ENCODE data around the gene CLASRP. TPM values are rescaled to one million over a fixed set of nuclear protein-coding genes. Genes with fewer than 3 reads are reported as not detected.

CLASRP gene
- total and polyA plus RNA-seq, 5 donors from 2014 or later: 3.9 to 189 (median 4.8) TPM

DNA sequence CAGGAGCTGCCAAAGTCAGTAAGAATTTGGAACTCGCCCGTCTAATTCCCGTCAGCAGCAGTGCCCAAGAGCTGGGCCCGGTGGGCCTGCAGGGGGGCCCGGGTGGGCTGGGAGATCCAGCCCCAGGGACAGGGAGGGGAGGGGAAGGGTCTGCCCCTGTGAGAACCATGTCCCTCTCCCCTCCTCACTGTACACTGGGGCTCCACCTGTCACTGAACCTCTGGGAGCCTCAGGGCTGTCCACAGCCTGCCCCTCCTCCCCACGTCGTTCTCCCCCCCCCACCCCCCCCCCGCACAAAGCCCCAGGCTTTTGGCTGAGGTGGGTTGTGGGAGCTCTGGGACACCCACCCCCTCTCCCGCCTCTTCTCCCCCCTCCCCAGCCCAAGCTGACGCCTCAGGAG, 29.2 kb downstream of the CLASRP start:
- H3K27me3 ChIP-seq (ENCODE audit: control insufficient read depth, insufficient read depth, low read length): no peaks in the 10 kb centered on the region
- H3K36me3 Mint-ChIP-seq: peaks cover 14% of the 10 kb centered on the region
- H3K9me3 Mint-ChIP-seq: peaks cover 0 to 2% (median 0%) of the 10 kb centered on the region in 7 donors
- H3K36me3 ChIP-seq (ENCODE audit: control insufficient read depth, insufficient read depth, low read length): peaks cover 43% of the 10 kb centered on the region
- H3K4me1 ChIP-seq (ENCODE audit: control insufficient read depth, insufficient read depth, low read length, poor library complexity, severe bottlenecking): no peaks in the 10 kb centered on the region
- ATAC-seq (ENCODE audit: low read depth in 2 of 2): no peak
- H3K27ac Mint-ChIP-seq: no peak overlapping the region
- H3K27ac ChIP-seq (ENCODE audit: insufficient read depth, low read length, poor library complexity, severe bottlenecking): no peak overlapping the region
- no peak overlapping the region for H3K4me3 ChIP-seq (ENCODE audit: low read depth, low read length)
- no peaks in the 10 kb centered on the region for H3K27me3 Mint-ChIP-seq
- H3K9me3 ChIP-seq (ENCODE audit: control insufficient read depth in 2 of 2, low read length in 2 of 2): no peaks in the 10 kb centered on the region
- no peak for DNase-seq
- H3K4me3 Mint-ChIP-seq: no peak overlapping the region
- H3K4me1 Mint-ChIP-seq: peaks cover 0 to 3% (median 0%) of the 10 kb centered on the region in 4 donors

DNA sequence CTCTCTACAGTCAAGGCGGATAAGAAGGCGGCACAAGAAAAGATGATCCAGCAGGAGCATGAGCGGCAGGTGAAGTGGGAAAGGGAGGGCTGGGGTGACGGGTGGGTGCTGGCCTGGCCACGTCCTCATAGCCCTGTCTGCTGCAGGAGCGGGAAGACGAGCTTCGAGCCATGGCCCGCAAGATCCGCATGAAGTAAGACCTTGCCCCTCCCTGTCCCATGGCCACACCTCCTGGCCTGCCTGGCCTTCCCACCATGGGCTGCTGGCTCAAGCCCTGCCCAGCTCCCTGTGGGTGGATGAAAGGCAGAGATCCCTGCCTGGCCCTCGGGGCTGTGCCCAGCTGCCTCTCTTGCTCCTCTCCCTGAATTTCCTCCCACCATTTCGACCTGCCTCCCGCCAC, 30.2 kb downstream of the CLASRP start:
- Histone ChIP-seq H3K4me3 (ENCODE audit: low read depth, low read length) (no peak overlapping the region), H3K9me3 (ENCODE audit: control insufficient read depth in 2 of 2, low read length in 2 of 2) (no peaks in the 10 kb centered on the region), H3K27me3 (ENCODE audit: control insufficient read depth, insufficient read depth, low read length) (no peaks in the 10 kb centered on the region), H3K27ac (ENCODE audit: insufficient read depth, low read length, poor library complexity, severe bottlenecking) (no peak overlapping the region), H3K36me3 (ENCODE audit: control insufficient read depth, insufficient read depth, low read length) (peaks cover 36% of the 10 kb centered on the region), H3K4me1 (ENCODE audit: control insufficient read depth, insufficient read depth, low read length, poor library complexity, severe bottlenecking) (no peaks in the 10 kb centered on the region)
- no peak for DNase-seq
- H3K27ac Mint-ChIP-seq: no peak overlapping the region
- H3K4me1 Mint-ChIP-seq: peaks cover 0 to 3% (median 0%) of the 10 kb centered on the region in 4 donors
- H3K36me3 Mint-ChIP-seq: peaks cover 14% of the 10 kb centered on the region
- ATAC-seq (ENCODE audit: low read depth in 2 of 2): no peak
- no peaks in the 10 kb centered on the region for H3K27me3 Mint-ChIP-seq
- H3K9me3 Mint-ChIP-seq: peaks cover 0 to 2% (median 0%) of the 10 kb centered on the region in 7 donors
- no peak overlapping the region for H3K4me3 Mint-ChIP-seq

DNA sequence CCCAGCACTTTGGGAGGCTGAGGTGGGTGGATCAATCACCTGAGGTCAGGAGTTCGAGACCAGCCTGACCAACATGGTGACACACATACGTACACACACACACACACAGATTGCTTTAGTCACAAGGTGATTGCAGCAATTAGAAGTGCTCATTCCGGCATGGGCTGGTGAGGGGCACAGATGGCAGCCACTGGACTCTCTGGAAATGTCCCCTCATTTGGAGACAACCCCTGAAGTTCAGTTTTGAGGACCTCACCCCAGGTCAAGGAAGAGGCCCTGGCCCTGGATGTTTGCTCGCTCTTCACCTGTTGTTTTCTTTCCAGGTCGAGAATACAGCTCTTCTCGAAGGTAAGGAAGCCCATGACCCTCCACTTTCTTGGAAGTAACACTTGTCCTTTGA, 31.4 kb downstream of the CLASRP start:
- Histone ChIP-seq H3K27me3 (ENCODE audit: control insufficient read depth, insufficient read depth, low read length) (no peaks in the 10 kb centered on the region), H3K9me3 (ENCODE audit: control insufficient read depth in 2 of 2, low read length in 2 of 2) (no peaks in the 10 kb centered on the region), H3K36me3 (ENCODE audit: control insufficient read depth, insufficient read depth, low read length) (peaks cover 32% of the 10 kb centered on the region), H3K4me3 (ENCODE audit: low read depth, low read length) (no peak overlapping the region), H3K27ac (ENCODE audit: insufficient read depth, low read length, poor library complexity, severe bottlenecking) (no peak overlapping the region), H3K4me1 (ENCODE audit: control insufficient read depth, insufficient read depth, low read length, poor library complexity, severe bottlenecking) (peaks cover 4% of the 10 kb centered on the region)
- ATAC-seq (ENCODE audit: low read depth in 2 of 2): no peak
- Mint-ChIP-seq H3K36me3 (peaks cover 14% of the 10 kb centered on the region), H3K4me3 (no peak overlapping the region), H3K27me3 (no peaks in the 10 kb centered on the region), H3K4me1 (peaks cover 0 to 8% (median 5%) of the 10 kb centered on the region in 4 donors), H3K27ac (no peak overlapping the region), H3K9me3 (peaks cover 0 to 2% (median 0%) of the 10 kb centered on the region in 7 donors)
- DNase-seq: no peak

DNA sequence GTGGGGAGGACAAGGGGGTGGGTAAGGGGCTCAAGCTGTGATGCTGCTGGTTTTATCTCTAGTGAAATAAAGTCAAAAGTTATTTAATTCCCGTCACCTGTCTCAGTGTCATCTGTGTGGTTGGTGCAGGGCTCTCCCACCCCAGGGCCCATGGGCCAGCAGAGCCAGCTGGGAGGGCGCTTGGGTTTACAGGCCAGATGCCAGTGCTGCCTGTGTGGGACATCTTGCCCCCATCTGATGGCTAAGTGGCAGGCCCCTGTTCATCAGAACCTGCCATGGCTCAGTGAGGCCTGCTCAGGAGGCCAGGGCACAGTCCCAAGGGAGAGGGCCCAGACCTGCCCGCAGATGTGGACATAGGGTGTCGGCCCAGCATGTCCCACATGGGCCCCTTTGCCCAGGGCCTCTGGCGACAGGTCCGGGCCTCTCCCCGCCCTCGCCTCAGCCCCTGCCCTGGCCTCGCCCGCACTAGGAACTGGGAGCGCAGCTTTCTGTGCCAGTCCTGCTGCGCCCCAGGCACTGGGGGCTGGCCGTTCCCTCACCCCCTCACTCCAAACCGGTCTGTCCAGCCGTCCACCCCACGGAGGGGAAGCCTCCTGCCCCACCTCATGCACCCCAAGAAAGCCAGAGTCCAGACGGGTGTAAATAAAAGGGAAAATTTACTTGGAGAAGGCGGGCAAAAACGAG, 32.2 kb downstream of the CLASRP start:
- Mint-ChIP-seq H3K27me3 (no peaks in the 10 kb centered on the region), H3K36me3 (peaks cover 10% of the 10 kb centered on the region), H3K4me3 (no peak overlapping the region), H3K27ac (no peak overlapping the region), H3K9me3 (peaks cover 0 to 2% (median 0%) of the 10 kb centered on the region in 7 donors), H3K4me1 (peaks cover 0 to 12% (median 5%) of the 10 kb centered on the region in 4 donors)
- Histone ChIP-seq H3K4me3 (ENCODE audit: low read depth, low read length) (no peak overlapping the region), H3K27me3 (ENCODE audit: control insufficient read depth, insufficient read depth, low read length) (no peaks in the 10 kb centered on the region), H3K36me3 (ENCODE audit: control insufficient read depth, insufficient read depth, low read length) (peaks cover 28% of the 10 kb centered on the region), H3K9me3 (ENCODE audit: control insufficient read depth in 2 of 2, low read length in 2 of 2) (no peaks in the 10 kb centered on the region), H3K4me1 (ENCODE audit: control insufficient read depth, insufficient read depth, low read length, poor library complexity, severe bottlenecking) (peaks cover 10% of the 10 kb centered on the region), H3K27ac (ENCODE audit: insufficient read depth, low read length, poor library complexity, severe bottlenecking) (no peak overlapping the region)
- ATAC-seq (ENCODE audit: low read depth in 2 of 2) (no peak), DNase-seq (no peak)

DNA sequence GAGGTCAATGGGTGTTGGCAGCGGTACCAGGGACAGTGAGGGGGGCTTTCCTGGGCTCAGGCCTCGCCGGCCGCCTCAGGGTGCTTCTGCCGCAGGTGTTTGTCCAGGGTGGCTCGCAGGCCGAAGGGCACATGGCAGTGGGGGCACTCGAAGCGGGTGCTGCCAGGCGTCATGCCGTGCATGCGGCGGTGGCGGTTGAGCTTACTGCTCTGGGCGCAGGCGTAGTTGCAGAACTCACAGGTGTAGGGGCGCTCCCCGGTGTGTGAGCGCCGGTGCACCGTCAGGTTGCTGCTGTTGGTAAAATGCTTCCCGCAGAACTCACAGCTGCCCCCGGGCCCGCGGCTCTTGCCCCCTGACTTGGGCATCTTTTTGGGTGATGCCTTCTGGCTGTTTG, 32.7 kb downstream of the CLASRP start:
- no peak overlapping the region for H3K27ac Mint-ChIP-seq
- peaks cover 28% of the 10 kb centered on the region for H3K36me3 ChIP-seq (ENCODE audit: control insufficient read depth, insufficient read depth, low read length)
- H3K4me3 Mint-ChIP-seq: no peak overlapping the region

DNA sequence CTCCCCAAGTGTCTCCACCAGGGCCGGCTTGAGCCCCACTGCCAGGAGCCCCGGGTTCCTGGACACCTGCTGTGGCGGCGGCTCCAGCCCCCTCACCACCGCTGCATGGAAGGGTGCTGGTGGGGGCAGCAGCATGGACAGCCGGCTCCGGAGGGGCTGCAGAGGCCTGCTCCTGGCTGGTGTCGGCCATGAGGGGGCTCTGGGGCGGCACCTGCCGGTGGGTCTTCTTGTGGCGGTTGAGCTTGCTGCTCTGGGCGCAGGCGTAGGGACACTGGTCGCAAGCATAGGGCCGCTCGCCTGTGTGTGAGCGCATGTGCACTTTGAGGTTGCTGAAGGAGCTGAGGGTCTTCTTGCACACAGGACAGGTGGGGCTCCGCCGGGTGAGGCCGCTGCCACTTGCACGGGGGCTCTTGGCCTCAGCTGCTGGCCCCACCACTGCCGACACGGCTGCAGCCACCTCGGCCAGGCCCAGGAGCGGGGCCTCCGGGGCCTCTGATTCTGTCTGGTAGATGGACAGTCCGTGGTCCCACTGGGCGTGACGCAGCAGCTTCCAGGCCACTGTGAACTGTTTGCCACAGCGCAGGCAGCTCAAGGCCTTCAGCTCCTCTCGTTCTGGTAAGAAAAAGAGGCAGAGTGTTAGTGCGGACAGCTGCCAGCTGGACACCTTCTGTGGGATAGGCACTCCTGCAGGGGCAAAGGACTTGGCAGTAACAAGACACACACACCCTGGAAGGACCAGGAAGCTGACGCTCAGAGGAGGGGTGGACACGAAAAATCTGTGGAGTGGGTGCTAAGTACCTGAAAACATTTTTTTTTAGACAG, 33.3 kb downstream of the CLASRP start:
- ATAC-seq (ENCODE audit: low read depth in 2 of 2) (no peak), DNase-seq (no peak)
- H3K4me3 ChIP-seq (ENCODE audit: low read depth, low read length): no peak overlapping the region
- H3K36me3 Mint-ChIP-seq: peaks cover 10% of the 10 kb centered on the region
- H3K27me3 Mint-ChIP-seq: no peaks in the 10 kb centered on the region
- H3K4me1 Mint-ChIP-seq: peaks cover 6 to 22% (median 12%) of the 10 kb centered on the region in 4 donors
- H3K4me3 Mint-ChIP-seq: peak overlapping the region in 2 of 4 donors; percentile 43 to 61
- no peak overlapping the region for H3K27ac Mint-ChIP-seq
- H3K9me3 Mint-ChIP-seq: no peaks in the 10 kb centered on the region
- H3K9me3 ChIP-seq (ENCODE audit: control insufficient read depth in 2 of 2, low read length in 2 of 2): no peaks in the 10 kb centered on the region
- H3K27ac ChIP-seq (ENCODE audit: insufficient read depth, low read length, poor library complexity, severe bottlenecking): no peak overlapping the region
- peaks cover 28% of the 10 kb centered on the region for H3K36me3 ChIP-seq (ENCODE audit: control insufficient read depth, insufficient read depth, low read length)
- peaks cover 19% of the 10 kb centered on the region for H3K4me1 ChIP-seq (ENCODE audit: control insufficient read depth, insufficient read depth, low read length, poor library complexity, severe bottlenecking)
- no peaks in the 10 kb centered on the region for H3K27me3 ChIP-seq (ENCODE audit: control insufficient read depth, insufficient read depth, low read length)

More for the DNA sequence above, 32.7 kb downstream of the CLASRP start:
- H3K36me3 Mint-ChIP-seq: peaks cover 10% of the 10 kb centered on the region
- DNase-seq (no peak), ATAC-seq (ENCODE audit: low read depth in 2 of 2) (no peak)
- Histone ChIP-seq H3K9me3 (ENCODE audit: control insufficient read depth in 2 of 2, low read length in 2 of 2) (no peaks in the 10 kb centered on the region), H3K27me3 (ENCODE audit: control insufficient read depth, insufficient read depth, low read length) (no peaks in the 10 kb centered on the region), H3K4me3 (ENCODE audit: low read depth, low read length) (no peak overlapping the region), H3K4me1 (ENCODE audit: control insufficient read depth, insufficient read depth, low read length, poor library complexity, severe bottlenecking) (peaks cover 13% of the 10 kb centered on the region), H3K27ac (ENCODE audit: insufficient read depth, low read length, poor library complexity, severe bottlenecking) (no peak overlapping the region)
- peaks cover 2 to 15% (median 6%) of the 10 kb centered on the region in 4 donors for H3K4me1 Mint-ChIP-seq
- peaks cover 0 to 2% (median 0%) of the 10 kb centered on the region in 7 donors for H3K9me3 Mint-ChIP-seq
- H3K27me3 Mint-ChIP-seq: no peaks in the 10 kb centered on the region

DNA sequence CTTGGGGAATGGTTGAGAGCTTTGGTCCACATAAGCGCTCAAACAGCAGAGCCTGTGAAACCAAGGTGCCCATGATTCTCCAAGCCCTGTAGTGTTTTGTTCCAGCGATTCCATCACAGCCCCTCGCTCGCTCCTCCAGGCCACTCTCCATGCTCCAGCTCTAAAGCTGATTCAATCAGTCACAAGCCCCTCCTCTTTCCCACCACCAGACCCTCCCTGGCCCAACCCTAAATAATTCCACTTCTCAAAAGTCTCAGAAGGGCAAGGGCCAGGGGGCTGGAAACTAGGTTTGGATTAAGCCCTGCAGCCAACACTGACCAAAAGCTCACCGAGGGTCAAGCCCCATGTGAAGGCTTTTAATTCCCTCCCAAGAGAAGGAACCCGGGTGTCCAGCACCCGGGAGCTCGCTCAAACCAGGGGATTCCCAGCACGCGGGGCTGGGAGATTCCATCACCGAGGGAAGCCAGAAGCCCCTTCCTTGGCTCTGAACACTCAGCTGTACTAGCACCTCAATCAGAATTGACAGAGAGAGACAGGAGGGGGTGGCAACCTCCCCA, 36.0 kb downstream of the CLASRP start:
- Histone ChIP-seq H3K27me3 (ENCODE audit: control insufficient read depth, insufficient read depth, low read length) (no peaks in the 10 kb centered on the region), H3K9me3 (ENCODE audit: control insufficient read depth in 2 of 2, low read length in 2 of 2) (no peaks in the 10 kb centered on the region), H3K4me3 (ENCODE audit: low read depth, low read length) (no peak overlapping the region), H3K4me1 (ENCODE audit: control insufficient read depth, insufficient read depth, low read length, poor library complexity, severe bottlenecking) (peaks cover 36% of the 10 kb centered on the region), H3K36me3 (ENCODE audit: control insufficient read depth, insufficient read depth, low read length) (peaks cover 11% of the 10 kb centered on the region), H3K27ac (ENCODE audit: insufficient read depth, low read length, poor library complexity, severe bottlenecking) (peak overlapping the region; percentile 41)
- H3K4me1 Mint-ChIP-seq: peaks cover 6 to 38% (median 21%) of the 10 kb centered on the region in 4 donors
- peak overlapping the region; percentile 71 to 86 (median 80) for H3K4me3 Mint-ChIP-seq
- H3K9me3 Mint-ChIP-seq: no peaks in the 10 kb centered on the region
- peaks cover 3% of the 10 kb centered on the region for H3K36me3 Mint-ChIP-seq
- no peak for ATAC-seq (ENCODE audit: low read depth in 2 of 2)
- H3K27me3 Mint-ChIP-seq: no peaks in the 10 kb centered on the region
- H3K27ac Mint-ChIP-seq: peak overlapping the region; percentile 7 to 83 (median 74)
- DNase-seq: no peak

Measured in CD4-positive, CD25-positive, alpha-beta regulatory T cell (primary cell).